Mesenchymal stem cell (in vitro differentiated cells and primary cell): Measurements from ENCODE around the gene PRKAR2B.

Source experiments
- DNase-seq: peaks from one replicate; pipeline ENCODE4 v3.0.0-alpha.2; 2013
- H2AFZ ChIP-seq: one replicate; pipeline ENCODE4 v1.6.1; 2013; ENCODE audit warnings: low read depth, mild to moderate bottlenecking, control low read depth, inconsistent platforms, low read length, moderate library complexity
- H2AK5ac ChIP-seq: 2 replicates; pipeline ENCODE4 v1.6.1; 2013; ENCODE audit warnings: low read length, moderate library complexity, mild to moderate bottlenecking, inconsistent platforms; ENCODE audit not compliant: severe bottlenecking
- H2BK120ac ChIP-seq: one replicate; pipeline ENCODE4 v1.6.1; 2013; ENCODE audit warnings: low read depth, mild to moderate bottlenecking, inconsistent platforms, low read length, moderate library complexity
- H2BK12ac ChIP-seq, 2 experiments: one replicate each; pipeline ENCODE4 v1.6.1; 2013; ENCODE audit warnings: inconsistent platforms in 2 of 2, low read length in 2 of 2, mild to moderate bottlenecking in 2 of 2, moderate library complexity in 2 of 2, control low read depth in 1 of 2
- H2BK15ac ChIP-seq: one replicate; pipeline ENCODE4 v1.6.1; 2013; ENCODE audit warnings: mild to moderate bottlenecking, low read depth, inconsistent platforms; ENCODE audit not compliant: poor library complexity, severe bottlenecking
- H2BK5ac ChIP-seq: 2 replicates; pipeline ENCODE4 v1.6.1; 2013; ENCODE audit warnings: low read depth, mild to moderate bottlenecking, low read length, control low read depth, inconsistent platforms; ENCODE audit not compliant: poor library complexity, severe bottlenecking
- H3K14ac ChIP-seq, 2 experiments: one replicate each; pipeline ENCODE4 v1.6.1; 2013; ENCODE audit warnings: inconsistent platforms in 2 of 2, low read length in 2 of 2, control low read depth in 1 of 2, mild to moderate bottlenecking in 1 of 2, moderate library complexity in 1 of 2
- H3K18ac ChIP-seq, 2 experiments: one replicate each; pipeline ENCODE4 v1.6.1; 2013; ENCODE audit warnings: inconsistent platforms in 2 of 2, low read length in 2 of 2, control low read depth in 1 of 2, low read depth in 1 of 2, mild to moderate bottlenecking in 1 of 2
- H3K23ac ChIP-seq, 2 experiments: one replicate each; pipeline ENCODE4 v1.6.1; 2013; ENCODE audit warnings: inconsistent platforms in 2 of 2, low read length in 2 of 2, mild to moderate bottlenecking in 2 of 2, moderate library complexity in 2 of 2, control low read depth in 1 of 2
- H3K27ac ChIP-seq: 2 replicates; pipeline ENCODE4 v1.5.1; 2013; ENCODE audit warnings: mild to moderate bottlenecking, moderate library complexity, low read length, control low read depth, inconsistent platforms; ENCODE audit not compliant: poor library complexity, severe bottlenecking
- H3K27me3 ChIP-seq, 2 experiments: 2 replicates each; pipeline versions ENCODE4 v1.6.1 to v1.7.0; 2013; ENCODE audit warnings: low read length in 2 of 2, mild to moderate bottlenecking in 2 of 2, moderate library complexity in 2 of 2, control low read depth in 1 of 2, inconsistent platforms in 1 of 2; ENCODE audit not compliant: control insufficient read depth in 1 of 2, insufficient read depth in 1 of 2
- H3K36me3 ChIP-seq, 2 experiments: 2 replicates each; pipeline versions ENCODE4 v1.6.1 to v1.7.0; 2013; ENCODE audit warnings: low read length in 2 of 2, control low read depth in 1 of 2, inconsistent platforms in 1 of 2, low read depth in 1 of 2, mild to moderate bottlenecking in 1 of 2; ENCODE audit not compliant: insufficient read depth in 2 of 2, control insufficient read depth in 1 of 2
- H3K4ac ChIP-seq, 2 experiments: one replicate each; pipeline ENCODE4 v1.6.1; 2013; ENCODE audit warnings: inconsistent platforms in 2 of 2, low read length in 2 of 2, mild to moderate bottlenecking in 2 of 2, moderate library complexity in 2 of 2, control low read depth in 1 of 2, low read depth in 1 of 2
- H3K4me1 ChIP-seq: 2 replicates; pipeline ENCODE4 v1.6.1; 2013; ENCODE audit warnings: low read depth, low read length, control low read depth; ENCODE audit not compliant: control insufficient read depth, insufficient read depth
- H3K4me2 ChIP-seq: 2 replicates; pipeline ENCODE4 v1.6.1; 2013; ENCODE audit warnings: low read length, mild to moderate bottlenecking, inconsistent platforms; ENCODE audit not compliant: poor library complexity, severe bottlenecking
- H3K4me3 ChIP-seq, 2 experiments: 2 replicates each; pipeline versions ENCODE4 v1.5.1 to v1.7.0; 2013; ENCODE audit warnings: low read length in 2 of 2, mild to moderate bottlenecking in 2 of 2, control low read depth in 1 of 2, low read depth in 1 of 2; ENCODE audit not compliant: insufficient read depth in 1 of 2
- H3K79me1 ChIP-seq: replicated peaks from 2 replicates; pipeline ENCODE4 v1.6.1; 2013; ENCODE audit warnings: mild to moderate bottlenecking, control low read depth, low read length, inconsistent platforms; ENCODE audit not compliant: poor library complexity, severe bottlenecking
- H3K9ac ChIP-seq: 2 replicates; pipeline ENCODE4 v1.7.0; 2013; ENCODE audit warnings: mild to moderate bottlenecking, low read length, moderate library complexity
- H3K9me3 ChIP-seq: 2 replicates; pipeline ENCODE4 v1.7.0; 2013; ENCODE audit warnings: mild to moderate bottlenecking, low read length; ENCODE audit not compliant: control insufficient read depth
- H4K8ac ChIP-seq: one replicate; pipeline ENCODE4 v1.6.1; 2013; ENCODE audit warnings: inconsistent platforms, mild to moderate bottlenecking, low read length, moderate library complexity
- H4K91ac ChIP-seq: one replicate; pipeline ENCODE4 v1.6.1; 2013; ENCODE audit warnings: mild to moderate bottlenecking, low read length, inconsistent platforms
- WGBS: methylation state at CpG from one replicate; pipeline ENCODE4 v1.1.7; 2013; ENCODE audit warnings: mixed read lengths; 5-methylcytosine and 5-hydroxymethylcytosine counted together

The PRKAR2B gene

DNA sequence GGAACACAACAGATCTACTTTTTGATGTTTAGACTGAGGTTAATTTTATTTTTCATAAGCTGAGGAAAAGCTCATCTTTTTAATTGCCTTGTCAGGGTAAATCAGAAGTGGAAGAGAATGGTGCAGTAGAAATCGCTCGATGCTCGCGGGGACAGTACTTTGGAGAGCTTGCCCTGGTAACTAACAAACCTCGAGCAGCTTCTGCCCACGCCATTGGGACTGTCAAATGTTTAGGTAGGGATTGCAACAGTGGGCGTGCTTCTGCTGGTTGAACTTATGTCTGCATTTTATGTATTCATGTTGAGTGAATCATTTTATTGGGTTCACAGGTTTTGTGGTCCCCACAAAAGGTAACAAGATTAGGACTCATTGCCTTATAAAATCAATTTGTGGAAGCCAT is 112.6 kb downstream of the PRKAR2B start:
- no peaks in the 10 kb centered on the region for H3K9me3 ChIP-seq
- no peak overlapping the region for H4K91ac ChIP-seq
- no peak overlapping the region for H3K4ac ChIP-seq
- no peak overlapping the region for H3K27ac ChIP-seq
- no peak for DNase-seq
- no peaks in the 10 kb centered on the region for H3K36me3 ChIP-seq
- H3K79me1 ChIP-seq = no peaks in the 10 kb centered on the region
- no peak overlapping the region for H2BK120ac ChIP-seq
- WGBS = 97% methylated on average over 7 of the region's 7 CpGs
- no peak overlapping the region for H4K8ac ChIP-seq
- no peak overlapping the region for H3K4me3 ChIP-seq
- H2AK5ac ChIP-seq = no peak overlapping the region
- H3K27me3 ChIP-seq = no peaks in the 10 kb centered on the region
- no peak overlapping the region for H2BK5ac ChIP-seq
- H2BK12ac ChIP-seq = no peak overlapping the region
- H3K14ac ChIP-seq = no peak overlapping the region
- no peak overlapping the region for H2BK15ac ChIP-seq
- no peak overlapping the region for H3K9ac ChIP-seq
- H3K4me1 ChIP-seq = peaks cover under 1% of the 10 kb centered on the region
- no peak overlapping the region for H3K23ac ChIP-seq
- H2AFZ ChIP-seq = no peak overlapping the region
- H3K4me2 ChIP-seq = no peak overlapping the region
- no peak overlapping the region for H3K18ac ChIP-seq

DNA sequence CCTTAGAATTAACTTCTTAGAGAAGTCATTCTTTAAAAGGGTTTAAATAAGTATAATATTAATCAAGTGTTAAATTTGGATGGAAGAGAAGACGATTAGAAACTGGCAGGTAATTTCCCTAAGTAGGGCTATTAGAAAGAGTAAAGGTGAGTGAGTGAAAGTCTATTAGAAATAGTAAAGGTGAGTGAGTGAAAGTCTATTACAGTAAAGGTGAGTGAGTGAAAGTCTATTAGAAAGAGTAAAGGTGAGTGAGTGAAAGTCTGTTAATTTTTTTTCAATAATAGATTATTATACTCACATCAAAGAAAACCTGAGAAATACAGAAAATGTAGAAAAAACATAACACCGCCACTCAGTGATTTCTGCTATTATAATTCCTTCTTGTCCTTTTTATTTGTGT is 113.5 kb downstream of the PRKAR2B start:
- no peak overlapping the region for H3K18ac ChIP-seq
- no peak overlapping the region for H2BK15ac ChIP-seq
- no peaks in the 10 kb centered on the region for H3K36me3 ChIP-seq
- H3K79me1 ChIP-seq = no peaks in the 10 kb centered on the region
- no peak for DNase-seq
- H3K14ac ChIP-seq = no peak overlapping the region
- H3K4me2 ChIP-seq = no peak overlapping the region
- H4K91ac ChIP-seq = no peak overlapping the region
- H4K8ac ChIP-seq = no peak overlapping the region
- no peak overlapping the region for H2AK5ac ChIP-seq
- H3K9ac ChIP-seq = no peak overlapping the region
- no peaks in the 10 kb centered on the region for H3K9me3 ChIP-seq
- no peaks in the 10 kb centered on the region for H3K4me1 ChIP-seq
- no peak overlapping the region for H3K27ac ChIP-seq
- H2AFZ ChIP-seq = no peak overlapping the region
- H2BK12ac ChIP-seq = no peak overlapping the region
- H3K23ac ChIP-seq = no peak overlapping the region
- H3K4me3 ChIP-seq = no peak overlapping the region
- H2BK120ac ChIP-seq = no peak overlapping the region
- no peaks in the 10 kb centered on the region for H3K27me3 ChIP-seq
- H2BK5ac ChIP-seq = no peak overlapping the region
- WGBS = 92% methylated on average over 1 of the region's 2 CpGs
- no peak overlapping the region for H3K4ac ChIP-seq

DNA sequence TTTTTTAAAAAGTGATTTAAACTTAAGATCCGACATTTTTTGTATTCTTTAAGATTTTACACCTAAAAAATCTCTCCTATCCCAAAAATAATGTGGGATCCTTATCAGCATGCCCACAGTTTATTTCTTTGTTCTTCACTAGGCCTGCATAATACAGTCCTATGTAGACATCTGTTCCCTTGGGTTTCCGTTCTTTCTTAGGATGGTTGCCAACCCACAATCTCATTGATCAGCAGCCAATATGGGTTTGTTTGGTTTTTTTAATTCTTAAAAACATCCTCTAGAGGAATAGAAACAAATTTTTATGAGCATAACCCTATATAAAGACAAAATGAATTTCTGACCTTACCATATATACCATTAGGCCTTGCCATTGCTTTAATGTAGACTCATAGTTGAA is 115.9 kb downstream of the PRKAR2B start:
- Histone ChIP-seq H4K8ac (no peak overlapping the region), H3K4ac (no peak overlapping the region), H3K14ac (no peak overlapping the region), H3K23ac (no peak overlapping the region), H2AK5ac (no peak overlapping the region), H2AFZ (no peak overlapping the region), H2BK15ac (no peak overlapping the region), H3K36me3 (no peaks in the 10 kb centered on the region), H3K4me3 (no peak overlapping the region), H3K9ac (no peak overlapping the region), H3K79me1 (no peaks in the 10 kb centered on the region), H3K18ac (no peak overlapping the region), H3K4me1 (no peaks in the 10 kb centered on the region), H3K27me3 (no peaks in the 10 kb centered on the region), H2BK120ac (no peak overlapping the region), H2BK12ac (no peak overlapping the region), H4K91ac (no peak overlapping the region), H3K4me2 (no peak overlapping the region), H3K9me3 (no peaks in the 10 kb centered on the region), H3K27ac (no peak overlapping the region), H2BK5ac (no peak overlapping the region)
- no peak for DNase-seq
- WGBS = 100% methylated on average over 1 of the region's 2 CpGs

DNA sequence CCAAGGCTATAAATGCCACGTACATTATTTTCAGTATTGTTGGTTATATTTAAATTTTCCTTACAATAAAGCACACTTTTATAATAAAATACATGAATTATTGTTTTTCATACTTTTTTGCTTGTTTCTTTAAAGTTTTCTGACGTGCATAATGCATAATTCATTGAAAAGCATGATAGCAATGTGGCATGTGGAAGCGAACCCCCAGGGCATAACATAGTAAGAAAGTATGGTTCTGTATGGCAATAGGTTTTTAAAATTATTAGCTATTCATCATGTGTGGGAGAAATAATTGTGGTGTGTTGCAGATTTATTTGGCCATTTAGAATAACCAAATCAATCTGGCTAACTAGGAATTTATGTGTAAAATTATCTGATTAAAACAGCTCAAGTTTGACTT is 116.9 kb downstream of the PRKAR2B start:
- no peak overlapping the region for H2AK5ac ChIP-seq
- no peak overlapping the region for H3K23ac ChIP-seq
- no peak overlapping the region for H4K91ac ChIP-seq
- H3K4ac ChIP-seq = no peak overlapping the region
- no peaks in the 10 kb centered on the region for H3K36me3 ChIP-seq
- H3K79me1 ChIP-seq = no peaks in the 10 kb centered on the region
- H3K14ac ChIP-seq = no peak overlapping the region
- H3K18ac ChIP-seq = no peak overlapping the region
- no peak for DNase-seq
- H3K27me3 ChIP-seq = no peaks in the 10 kb centered on the region
- no peak overlapping the region for H2BK12ac ChIP-seq
- no peak overlapping the region for H2BK15ac ChIP-seq
- H2AFZ ChIP-seq = no peak overlapping the region
- no peak overlapping the region for H3K4me2 ChIP-seq
- 90% methylated on average over 2 of the region's 3 CpGs for WGBS
- H3K9ac ChIP-seq = no peak overlapping the region
- H2BK120ac ChIP-seq = no peak overlapping the region
- H2BK5ac ChIP-seq = no peak overlapping the region
- H3K9me3 ChIP-seq = no peaks in the 10 kb centered on the region
- no peak overlapping the region for H3K4me3 ChIP-seq
- H3K4me1 ChIP-seq = no peaks in the 10 kb centered on the region
- no peak overlapping the region for H4K8ac ChIP-seq
- H3K27ac ChIP-seq = no peak overlapping the region
